ENCODE results near the gene ARHGAP4.

DNA sequence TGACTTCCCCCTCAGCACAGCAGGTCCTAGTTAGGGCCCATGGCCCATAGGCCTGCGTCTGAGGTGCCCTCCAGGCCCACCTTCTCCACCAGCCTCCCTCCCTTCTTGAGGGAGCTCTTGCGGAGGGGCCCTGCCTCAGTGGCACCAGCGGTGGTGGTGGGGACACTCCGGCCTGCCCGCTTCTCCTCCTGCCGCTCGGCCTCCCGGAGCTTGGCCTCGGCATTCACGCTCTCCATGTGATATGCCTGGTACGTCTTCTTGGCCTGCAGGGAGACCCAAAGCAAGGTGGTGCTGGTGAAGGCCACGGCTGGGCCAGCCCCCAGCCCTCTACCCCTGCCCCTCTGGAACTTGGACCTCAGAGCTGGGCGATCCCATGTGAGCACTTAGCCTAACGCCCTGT is 5.5 kb downstream of the ARHGAP4 start:
- TF ChIP-seq POLR2AphosphoS5 (IDR thresholded peaks at IDR 0.05; ENCODE audit: low read depth, low read length): no peak
- no peak for TF ChIP-seq POLR2A (IDR thresholded peaks at IDR 0.05; ENCODE audit: low read depth, low read length)
